ENCODE measurements around the gene OR10V1. TPM values are rescaled to one million over a fixed set of nuclear protein-coding genes. Genes with fewer than 3 reads are reported as not detected.

Gene OR10V1
- not detected in 2 replicates for total RNA-seq (2014; rRNA removed; shearing (Covaris generic))

GRCh38 chr11:59713745-59714144 is at the start of gene OR10V1:
Gene OR10V1, minus strand, starts transcription at chr11:59713845. Its CDS starts 0 bp downstream, at chr11:59713845.
- DNase-seq (ENCODE audit: low read depth) = no peak

GRCh38 chr11:59761993-59762392 is 48.3 kb upstream of the OR10V1 start:
- no peak for DNase-seq (ENCODE audit: low read depth)

- DNase-seq (ENCODE audit: low read depth) = no peak
These were observed 47.1 kb upstream of the OR10V1 start for GRCh38 chr11:59760771-59761170.

GRCh38 chr11:59759900-59760299 is 46.3 kb upstream of the OR10V1 start:
- no peak for DNase-seq (ENCODE audit: low read depth)

GRCh38 chr11:59758401-59759037 is 44.9 kb upstream of the OR10V1 start:
- DNase-seq (ENCODE audit: low read depth) = no peak

- DNase-seq (ENCODE audit: low read depth) = peak; percentile 68
These were observed 43.2 kb upstream of the OR10V1 start for GRCh38 chr11:59756845-59757244.

- peak; percentile 75 for DNase-seq (ENCODE audit: low read depth)
These were observed 42.9 kb upstream of the OR10V1 start for GRCh38 chr11:59756558-59756840.

GRCh38 chr11:59755701-59756557 is 42.3 kb upstream of the OR10V1 start:
- peak; percentile 92 for DNase-seq (ENCODE audit: low read depth)

GRCh38 chr11:59754859-59755700 is 41.4 kb upstream of the OR10V1 start, which contains the start of gene STX3:
Gene STX3, plus strand, starts transcription at chr11:59755376. Its CDS starts 230 bp downstream, at chr11:59755606.
- peak; percentile 89 for DNase-seq (ENCODE audit: low read depth)

- DNase-seq (ENCODE audit: low read depth) = no peak
These were observed 40.8 kb upstream of the OR10V1 start for GRCh38 chr11:59754494-59754858.

GRCh38 chr11:59753650-59754493 is 40.2 kb upstream of the OR10V1 start:
- peak; percentile 78 for DNase-seq (ENCODE audit: low read depth)

GRCh38 chr11:59746111-59746510 is 32.5 kb upstream of the OR10V1 start:
- DNase-seq (ENCODE audit: low read depth) = no peak

GRCh38 chr11:59730896-59731565 is 17.4 kb upstream of the OR10V1 start:
- DNase-seq (ENCODE audit: low read depth) = no peak

- DNase-seq (ENCODE audit: low read depth) = no peak
These were observed 16.2 kb upstream of the OR10V1 start for GRCh38 chr11:59729834-59730233.

GRCh38 chr11:59728913-59729312 is 15.3 kb upstream of the OR10V1 start:
- DNase-seq (ENCODE audit: low read depth) = peak; percentile 39

GRCh38 chr11:59728154-59728553 is 14.5 kb upstream of the OR10V1 start:
- no peak for DNase-seq (ENCODE audit: low read depth)

- no peak for DNase-seq (ENCODE audit: low read depth)
These were observed 13.8 kb upstream of the OR10V1 start for GRCh38 chr11:59727426-59727825.

GRCh38 chr11:59724066-59724465 is 10.4 kb upstream of the OR10V1 start:
- no peak for DNase-seq (ENCODE audit: low read depth)

- DNase-seq (ENCODE audit: low read depth) = no peak
These were observed 5.9 kb upstream of the OR10V1 start for GRCh38 chr11:59719556-59719955.

- DNase-seq (ENCODE audit: low read depth) = no peak
These were observed 2.4 kb upstream of the OR10V1 start for GRCh38 chr11:59716051-59716450.
